DND-41 (cell line): ENCODE results near the gene ZSCAN21.

Source experiments
- ATAC-seq: fragments of 200-7000 bp; cut with Tn5 transposase; 3 replicates; pipeline ENCODE4 v1.9.1; 2021; ENCODE audit warnings: low read depth; ENCODE audit not compliant: insufficient read depth
- DNase-seq: peaks from one replicate; pipeline ENCODE4 v3.0.0-alpha.2; 2020
- H2AFZ ChIP-seq: 2 replicates; pipeline ENCODE4 v1.6.0; 2012; ENCODE audit warnings: low read depth, low read length
- H3K27ac ChIP-seq: 2 replicates; pipeline ENCODE4 v1.5.1; 2012; ENCODE audit warnings: low read length, inconsistent platforms
- H3K27me3 ChIP-seq: fragments of 200-600 bp; sonication (generic); 2 replicates; pipeline ENCODE4 v1.6.0; 2012; ENCODE audit warnings: low read length, mild to moderate bottlenecking, inconsistent platforms; ENCODE audit not compliant: insufficient read depth, poor library complexity
- H3K36me3 ChIP-seq: 2 replicates; pipeline ENCODE4 v1.5.1; 2012; ENCODE audit warnings: low read length, inconsistent platforms; ENCODE audit not compliant: insufficient read depth
- H3K4me1 ChIP-seq: 2 replicates; pipeline ENCODE4 v1.5.1; 2012; ENCODE audit warnings: mild to moderate bottlenecking, low read length; ENCODE audit not compliant: insufficient read depth
- H3K4me2 ChIP-seq: 2 replicates; pipeline ENCODE4 v1.6.0; 2012; ENCODE audit warnings: mild to moderate bottlenecking, moderate library complexity, low read length, inconsistent platforms; ENCODE audit not compliant: insufficient read depth
- H3K4me3 ChIP-seq, 2 experiments: fragments of 200-600 bp in 1 of 2; shearing (Covaris generic) in 1 of 2; 2 replicates each; pipeline ENCODE4 v1.5.1; 2012 to 2016; ENCODE audit warnings: inconsistent platforms in 2 of 2, low read length in 2 of 2, mild to moderate bottlenecking in 2 of 2, low read depth in 1 of 2, moderate library complexity in 1 of 2
- H3K79me2 ChIP-seq: 2 replicates; pipeline ENCODE4 v1.6.0; 2012; ENCODE audit warnings: low read length, inconsistent platforms; ENCODE audit not compliant: insufficient read depth
- H3K9ac ChIP-seq: 2 replicates; pipeline ENCODE4 v1.6.0; 2012; ENCODE audit warnings: low read depth, mild to moderate bottlenecking, inconsistent platforms, low read length, moderate library complexity
- H3K9me3 ChIP-seq: 2 replicates; pipeline ENCODE4 v1.5.1; 2012; ENCODE audit warnings: low read length, moderate library complexity, mild to moderate bottlenecking, inconsistent platforms; ENCODE audit not compliant: insufficient read depth, severe bottlenecking
- H4K20me1 ChIP-seq: 2 replicates; pipeline ENCODE4 v1.6.0; 2012; ENCODE audit warnings: low read length; ENCODE audit not compliant: insufficient read depth
- CTCF ChIP-seq: IDR thresholded peaks from 2 replicates; pipeline ENCODE4 v1.5.1; 2012; ENCODE audit warnings: borderline replicate concordance, low read length, moderate library complexity, mild to moderate bottlenecking; ENCODE audit not compliant: poor library complexity, severe bottlenecking; ENCODE audit errors: extremely low read depth
- EZH2 ChIP-seq: IDR thresholded peaks from 3 replicates; pipeline ENCODE4 v1.6.1; 2012; ENCODE audit warnings: borderline replicate concordance, low read depth, mild to moderate bottlenecking, moderate library complexity, low read length, inconsistent platforms; ENCODE audit not compliant: severe bottlenecking

The ZSCAN21 gene

DNA sequence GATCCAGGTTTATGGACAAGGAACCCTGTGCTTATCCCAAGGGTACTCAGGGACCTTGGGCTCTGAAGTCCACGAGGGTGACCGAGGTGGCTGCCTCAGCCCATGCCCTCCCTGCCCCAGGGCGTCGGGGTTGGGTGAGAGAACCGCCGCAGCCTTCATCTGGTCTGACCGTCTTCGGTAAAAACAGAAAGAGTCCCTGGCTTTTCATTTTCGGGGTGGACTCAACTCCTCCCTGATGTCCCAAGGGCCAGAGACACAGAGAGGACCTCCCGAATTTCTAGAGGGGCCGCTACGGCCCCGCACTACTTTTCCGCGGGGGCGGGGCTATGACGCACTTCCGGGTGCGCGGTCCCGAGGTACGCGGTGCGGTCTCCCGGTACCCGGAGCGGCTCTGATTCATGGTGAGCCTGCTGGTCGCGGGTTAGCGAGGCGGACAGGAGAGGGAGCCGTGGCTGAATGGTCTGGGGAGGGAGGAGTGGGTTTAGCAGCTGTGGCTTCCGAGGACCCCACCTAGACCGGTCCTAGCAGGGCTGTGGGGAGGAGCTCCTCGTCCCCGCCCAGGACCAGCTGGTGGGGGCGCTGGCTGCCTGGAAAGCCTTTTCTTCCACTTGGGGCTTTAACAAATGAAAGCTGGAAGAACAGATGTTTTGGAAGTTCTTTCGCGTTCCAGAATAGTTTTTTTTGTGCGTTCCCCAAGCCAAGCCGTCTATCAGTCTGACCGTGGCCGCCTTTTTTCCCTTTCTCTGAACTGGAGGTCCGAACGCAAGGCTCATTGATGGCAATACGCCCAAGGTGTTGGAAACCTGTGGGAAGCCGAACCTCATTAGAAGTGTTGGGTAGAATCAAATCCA is at the start of gene ZSCAN21:
Gene ZSCAN21 (plus strand): TSS at position 334 of the 851 bp plus-strand sequence. CDS start 7,233 bp downstream, outside the sequence.
- Histone ChIP-seq H3K79me2 (peaks cover 12% of the 10 kb centered on the region), H3K4me2 (peak within 1 kb of the TSS; percentile 85), H2AFZ (peak within 1 kb of the TSS; percentile 94), H3K9me3 (no peaks in the 10 kb centered on the region), H3K27ac (peak within 1 kb of the TSS; percentile 85), H3K9ac (peak within 1 kb of the TSS; percentile 70), H3K36me3 (no peaks in the 10 kb centered on the region; the same call in 1 of the 2 replicates), H3K4me3 (peak within 1 kb of the TSS; percentile 57 to 95), H4K20me1 (no peaks in the 10 kb centered on the region), H3K4me1 (peaks cover 20% of the 10 kb centered on the region), H3K27me3 (no peaks in the 10 kb centered on the region)
- DNase-seq (peak; percentile 79), ATAC-seq (peak; percentile 90)
- TF ChIP-seq EZH2 (no peak), CTCF (peak; percentile 39)

DNA sequence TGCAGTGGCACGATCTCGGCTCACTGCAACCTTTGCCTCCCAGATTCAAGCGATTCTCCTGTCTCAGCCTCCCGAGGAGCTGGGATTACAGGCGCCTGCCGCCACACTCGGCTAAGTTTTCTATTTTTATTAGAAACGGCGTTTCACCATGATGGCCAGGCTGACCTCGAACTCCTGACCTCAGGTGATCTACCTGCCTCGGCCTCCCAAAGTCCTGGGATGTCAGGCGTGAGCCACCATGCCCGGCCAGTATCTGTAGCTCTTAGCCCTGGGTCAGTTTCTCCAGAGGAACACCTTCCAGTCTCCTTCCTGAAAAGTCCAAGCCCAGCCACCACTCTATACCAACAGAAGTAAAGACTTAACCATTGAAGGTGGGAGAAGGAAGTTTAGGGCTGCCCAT is 49.3 kb upstream of the ZSCAN21 start:
- Histone ChIP-seq H3K4me2 (no peak overlapping the region), H3K9ac (no peak overlapping the region), H3K36me3 (no peaks in the 10 kb centered on the region), H3K4me3 (no peak overlapping the region), H3K4me1 (peaks cover 18% of the 10 kb centered on the region), H3K9me3 (no peaks in the 10 kb centered on the region), H3K79me2 (no peaks in the 10 kb centered on the region), H2AFZ (no peak overlapping the region), H3K27me3 (no peaks in the 10 kb centered on the region), H3K27ac (no peak overlapping the region), H4K20me1 (no peaks in the 10 kb centered on the region)
- no peak for TF ChIP-seq EZH2
- no peak for TF ChIP-seq CTCF
- DNase-seq = no peak
- no peak for ATAC-seq

GRCh38 chr7:100003711-100004661 is 45.6 kb upstream of the ZSCAN21 start:
- no peaks in the 10 kb centered on the region for H3K79me2 ChIP-seq
- TF ChIP-seq EZH2 (no peak), CTCF (no peak)
- no peaks in the 10 kb centered on the region for H3K27me3 ChIP-seq
- no peak overlapping the region for H3K4me3 ChIP-seq
- no peaks in the 10 kb centered on the region for H3K4me1 ChIP-seq
- H4K20me1 ChIP-seq = no peaks in the 10 kb centered on the region
- H3K9me3 ChIP-seq = no peaks in the 10 kb centered on the region
- H3K36me3 ChIP-seq = no peaks in the 10 kb centered on the region
- DNase-seq (no peak), ATAC-seq (no peak)
- no peak overlapping the region for H2AFZ ChIP-seq
- H3K4me2 ChIP-seq = no peak overlapping the region
- no peak overlapping the region for H3K27ac ChIP-seq
- no peak overlapping the region for H3K9ac ChIP-seq
